ENCODE measurements around the gene CLDN34.

DNA sequence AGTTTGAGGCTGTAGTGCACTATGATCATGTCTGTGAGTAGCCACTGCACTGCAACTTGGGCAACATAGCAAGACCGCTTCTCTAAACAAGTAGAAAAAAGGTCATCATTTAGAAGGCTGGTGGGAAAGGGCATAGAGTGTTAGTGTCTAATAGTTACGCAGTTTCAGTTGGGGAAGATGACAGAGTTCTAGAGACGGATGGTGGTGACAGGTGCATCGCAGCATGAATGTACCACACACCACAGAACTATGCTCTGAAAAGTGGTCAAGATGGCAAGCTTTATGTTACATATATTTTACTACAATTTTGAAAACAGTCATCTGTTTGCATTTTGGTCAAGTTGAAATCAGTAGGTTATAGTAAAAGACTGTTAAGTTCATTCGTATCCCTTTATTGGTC, 23.7 kb upstream of the CLDN34 start:
- TF ChIP-seq, protein P1, sequence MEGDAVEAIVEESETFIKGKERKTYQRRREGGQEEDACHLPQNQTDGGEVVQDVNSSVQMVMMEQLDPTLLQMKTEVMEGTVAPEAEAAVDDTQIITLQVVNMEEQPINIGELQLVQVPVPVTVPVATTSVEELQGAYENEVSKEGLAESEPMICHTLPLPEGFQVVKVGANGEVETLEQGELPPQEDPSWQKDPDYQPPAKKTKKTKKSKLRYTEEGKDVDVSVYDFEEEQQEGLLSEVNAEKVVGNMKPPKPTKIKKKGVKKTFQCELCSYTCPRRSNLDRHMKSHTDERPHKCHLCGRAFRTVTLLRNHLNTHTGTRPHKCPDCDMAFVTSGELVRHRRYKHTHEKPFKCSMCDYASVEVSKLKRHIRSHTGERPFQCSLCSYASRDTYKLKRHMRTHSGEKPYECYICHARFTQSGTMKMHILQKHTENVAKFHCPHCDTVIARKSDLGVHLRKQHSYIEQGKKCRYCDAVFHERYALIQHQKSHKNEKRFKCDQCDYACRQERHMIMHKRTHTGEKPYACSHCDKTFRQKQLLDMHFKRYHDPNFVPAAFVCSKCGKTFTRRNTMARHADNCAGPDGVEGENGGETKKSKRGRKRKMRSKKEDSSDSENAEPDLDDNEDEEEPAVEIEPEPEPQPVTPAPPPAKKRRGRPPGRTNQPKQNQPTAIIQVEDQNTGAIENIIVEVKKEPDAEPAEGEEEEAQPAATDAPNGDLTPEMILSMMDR (IDR thresholded peaks at IDR 0.05; ENCODE audit: low read depth, low read length, missing input control), result no peak
- no peak for TF ChIP-seq YY1 (IDR thresholded peaks at IDR 0.05)
- TF ChIP-seq TAF1 (conservative IDR thresholded peaks at IDR 0.05), result no peak
- TF ChIP-seq EGR1 (IDR thresholded peaks at IDR 0.05; ENCODE audit: low read depth in 2 of 2), result no peak
- TF ChIP-seq RAD21 (IDR thresholded peaks at IDR 0.05), result no peak
- TF ChIP-seq HNF4A (conservative IDR thresholded peaks at IDR 0.05), result no peak
- no peak for TF ChIP-seq SP1 (IDR thresholded peaks at IDR 0.05)
- TF ChIP-seq, protein P2, sequence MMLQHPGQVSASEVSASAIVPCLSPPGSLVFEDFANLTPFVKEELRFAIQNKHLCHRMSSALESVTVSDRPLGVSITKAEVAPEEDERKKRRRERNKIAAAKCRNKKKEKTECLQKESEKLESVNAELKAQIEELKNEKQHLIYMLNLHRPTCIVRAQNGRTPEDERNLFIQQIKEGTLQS (IDR thresholded peaks at IDR 0.05), result no peak
- TF ChIP-seq, protein P3, sequence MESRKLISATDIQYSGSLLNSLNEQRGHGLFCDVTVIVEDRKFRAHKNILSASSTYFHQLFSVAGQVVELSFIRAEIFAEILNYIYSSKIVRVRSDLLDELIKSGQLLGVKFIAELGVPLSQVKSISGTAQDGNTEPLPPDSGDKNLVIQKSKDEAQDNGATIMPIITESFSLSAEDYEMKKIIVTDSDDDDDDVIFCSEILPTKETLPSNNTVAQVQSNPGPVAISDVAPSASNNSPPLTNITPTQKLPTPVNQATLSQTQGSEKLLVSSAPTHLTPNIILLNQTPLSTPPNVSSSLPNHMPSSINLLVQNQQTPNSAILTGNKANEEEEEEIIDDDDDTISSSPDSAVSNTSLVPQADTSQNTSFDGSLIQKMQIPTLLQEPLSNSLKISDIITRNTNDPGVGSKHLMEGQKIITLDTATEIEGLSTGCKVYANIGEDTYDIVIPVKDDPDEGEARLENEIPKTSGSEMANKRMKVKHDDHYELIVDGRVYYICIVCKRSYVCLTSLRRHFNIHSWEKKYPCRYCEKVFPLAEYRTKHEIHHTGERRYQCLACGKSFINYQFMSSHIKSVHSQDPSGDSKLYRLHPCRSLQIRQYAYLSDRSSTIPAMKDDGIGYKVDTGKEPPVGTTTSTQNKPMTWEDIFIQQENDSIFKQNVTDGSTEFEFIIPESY (IDR thresholded peaks at IDR 0.05), result no peak
- TF ChIP-seq, protein P4, sequence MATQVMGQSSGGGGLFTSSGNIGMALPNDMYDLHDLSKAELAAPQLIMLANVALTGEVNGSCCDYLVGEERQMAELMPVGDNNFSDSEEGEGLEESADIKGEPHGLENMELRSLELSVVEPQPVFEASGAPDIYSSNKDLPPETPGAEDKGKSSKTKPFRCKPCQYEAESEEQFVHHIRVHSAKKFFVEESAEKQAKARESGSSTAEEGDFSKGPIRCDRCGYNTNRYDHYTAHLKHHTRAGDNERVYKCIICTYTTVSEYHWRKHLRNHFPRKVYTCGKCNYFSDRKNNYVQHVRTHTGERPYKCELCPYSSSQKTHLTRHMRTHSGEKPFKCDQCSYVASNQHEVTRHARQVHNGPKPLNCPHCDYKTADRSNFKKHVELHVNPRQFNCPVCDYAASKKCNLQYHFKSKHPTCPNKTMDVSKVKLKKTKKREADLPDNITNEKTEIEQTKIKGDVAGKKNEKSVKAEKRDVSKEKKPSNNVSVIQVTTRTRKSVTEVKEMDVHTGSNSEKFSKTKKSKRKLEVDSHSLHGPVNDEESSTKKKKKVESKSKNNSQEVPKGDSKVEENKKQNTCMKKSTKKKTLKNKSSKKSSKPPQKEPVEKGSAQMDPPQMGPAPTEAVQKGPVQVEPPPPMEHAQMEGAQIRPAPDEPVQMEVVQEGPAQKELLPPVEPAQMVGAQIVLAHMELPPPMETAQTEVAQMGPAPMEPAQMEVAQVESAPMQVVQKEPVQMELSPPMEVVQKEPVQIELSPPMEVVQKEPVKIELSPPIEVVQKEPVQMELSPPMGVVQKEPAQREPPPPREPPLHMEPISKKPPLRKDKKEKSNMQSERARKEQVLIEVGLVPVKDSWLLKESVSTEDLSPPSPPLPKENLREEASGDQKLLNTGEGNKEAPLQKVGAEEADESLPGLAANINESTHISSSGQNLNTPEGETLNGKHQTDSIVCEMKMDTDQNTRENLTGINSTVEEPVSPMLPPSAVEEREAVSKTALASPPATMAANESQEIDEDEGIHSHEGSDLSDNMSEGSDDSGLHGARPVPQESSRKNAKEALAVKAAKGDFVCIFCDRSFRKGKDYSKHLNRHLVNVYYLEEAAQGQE (IDR thresholded peaks at IDR 0.05), result no peak
